A673 (cell line): ENCODE measurements around the gene EDEM2.

Source experiments
- CTCF ChIP-seq: fragments of 300-800, 200-600 bp; sonication (generic); conservative IDR thresholded peaks from 2 replicates; pipeline ENCODE4 v1.5.1; 2017; ENCODE audit warnings: low read depth, mild to moderate bottlenecking, antibody characterized with exemption, low read length, moderate library complexity, mixed read lengths
- EZH2 ChIP-seq: fragments of 200-600 bp; sonication (generic); IDR thresholded peaks from 2 replicates; pipeline ENCODE4 v1.6.1; 2017; ENCODE audit warnings: borderline replicate concordance, low read depth, mild to moderate bottlenecking, mixed read lengths, antibody characterized with exemption, low read length; ENCODE audit not compliant: poor library complexity, severe bottlenecking

DNA sequence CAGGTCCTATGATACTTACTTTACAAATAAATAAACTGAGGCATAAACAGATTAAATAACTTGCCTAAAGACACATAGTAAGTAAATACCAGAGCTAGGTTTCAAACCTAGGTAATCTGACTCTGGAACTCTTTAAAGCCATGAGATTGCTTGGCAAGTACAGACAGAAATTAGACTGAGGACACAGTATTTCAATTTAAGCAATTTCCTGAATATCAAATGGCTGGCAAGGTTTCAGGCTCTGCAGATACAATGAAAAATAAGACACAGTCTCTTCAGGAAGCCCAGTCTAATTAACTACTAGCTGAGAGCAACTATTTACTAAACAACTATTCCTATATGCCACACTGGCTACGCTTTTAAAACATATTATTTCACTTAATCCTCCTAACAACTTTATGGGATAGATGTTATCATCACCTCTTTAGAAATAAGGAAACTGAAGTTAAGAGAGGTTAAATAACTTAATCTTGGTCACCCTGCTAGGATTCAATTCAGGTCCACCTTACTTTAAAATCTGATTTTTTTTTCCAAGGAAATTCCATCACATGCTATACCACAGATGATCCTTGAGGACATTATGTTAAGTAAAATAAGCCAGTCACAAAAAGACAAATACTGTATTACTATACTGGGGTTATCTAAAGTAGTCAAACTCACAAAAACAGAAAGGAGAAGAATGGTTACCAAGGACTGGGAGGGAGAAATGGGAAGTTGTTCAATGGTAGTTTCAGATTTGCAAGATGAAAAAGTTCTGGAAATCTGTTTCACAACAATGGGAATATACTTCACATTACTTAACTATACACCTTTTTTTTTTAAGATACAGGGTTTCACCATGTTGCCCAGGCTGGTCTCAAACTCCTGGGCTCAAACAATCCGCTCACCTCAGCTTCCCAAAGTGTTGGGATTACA is 58.6 kb downstream of the EDEM2 start:
- no peak for TF ChIP-seq EZH2
- no peak for TF ChIP-seq CTCF
